ENCODE results near the gene TMEM9.

- no peak for TF ChIP-seq POLR2A (IDR thresholded peaks at IDR 0.05)
- TF ChIP-seq CTCF (IDR thresholded peaks at IDR 0.05): no peak
- no peak for TF ChIP-seq POLR2AphosphoS5 (IDR thresholded peaks at IDR 0.05)
- no peak for TF ChIP-seq EP300 (IDR thresholded peaks at IDR 0.05)
These were observed 27.8 kb downstream of the TMEM9 start for GRCh38 chr1:201126463-201126831.

Measured in stomach (tissue), 4 donors.